ENCODE data around the gene NALCN. TPM values are rescaled to one million over a fixed set of nuclear protein-coding genes. Genes with fewer than 3 reads are reported as not detected.

NALCN gene
- total RNA-seq, 1 donor from 2014 or later: 2.3 TPM

DNA sequence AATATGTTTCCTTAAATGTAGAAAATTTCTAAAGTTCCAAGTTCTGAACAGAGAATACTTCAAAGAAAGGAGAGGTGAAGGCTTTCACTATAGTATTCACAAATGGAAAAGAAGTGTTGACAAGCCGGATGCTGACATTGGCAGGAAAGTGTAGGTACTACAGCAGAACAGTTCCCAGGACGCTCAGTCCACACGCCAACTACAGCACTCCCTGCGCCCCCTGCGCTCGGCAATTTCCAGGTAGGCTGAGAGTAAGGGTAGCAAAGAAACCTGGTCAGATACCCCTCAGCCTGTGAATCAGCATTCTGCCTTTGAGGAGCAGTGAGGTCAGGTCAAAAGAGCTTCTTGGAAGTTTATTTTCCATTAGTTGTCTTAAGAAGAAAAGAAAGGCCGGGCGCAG, 115.3 kb downstream of the NALCN start:
- DNase-seq (ENCODE audit: low spot score): no peak
- intact Hi-C loops (cut with DNase I): no loop called here

DNA sequence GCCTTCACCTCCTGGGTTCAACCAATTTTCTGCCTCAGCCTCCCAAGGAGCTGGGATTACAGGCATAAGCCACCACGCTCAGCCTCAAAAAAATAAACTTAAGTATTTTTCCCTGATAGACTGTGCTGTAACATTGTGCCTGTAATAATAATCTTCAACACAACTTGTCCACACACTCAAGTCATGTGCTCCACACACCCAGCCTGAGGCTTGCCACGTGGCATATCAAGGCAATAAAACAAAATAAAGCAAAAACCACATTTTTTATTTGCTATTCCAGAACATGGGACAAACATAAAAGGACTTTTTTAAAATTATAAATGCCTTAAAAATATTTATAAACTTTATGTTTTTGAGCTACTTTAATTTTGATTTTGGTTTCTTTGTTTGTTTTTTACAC, 115.8 kb downstream of the NALCN start:
- DNase-seq (ENCODE audit: low spot score): no peak
- intact Hi-C loops (cut with DNase I): no loop called here

DNA sequence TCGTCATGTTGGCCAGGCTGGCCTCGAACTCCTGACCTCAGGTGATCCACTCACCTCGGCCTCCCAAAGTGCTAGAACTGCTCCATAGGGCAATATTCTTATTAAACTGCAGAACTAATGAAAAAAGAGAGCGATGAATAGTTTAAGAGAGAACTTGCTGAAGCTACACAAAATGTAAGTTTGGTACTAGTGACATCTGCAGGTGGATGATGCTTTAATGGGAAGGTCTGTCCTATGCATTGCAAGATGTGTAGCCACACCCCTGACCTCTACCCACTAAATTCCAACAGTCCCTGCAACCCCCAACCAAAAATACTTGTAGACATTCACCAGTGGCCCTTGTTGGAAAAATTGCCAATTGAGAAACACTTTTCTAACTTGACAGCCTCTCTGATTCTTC, 117.8 kb downstream of the NALCN start:
- intact Hi-C loops (cut with DNase I): no loop called here
- no peak for DNase-seq (ENCODE audit: low spot score)

DNA sequence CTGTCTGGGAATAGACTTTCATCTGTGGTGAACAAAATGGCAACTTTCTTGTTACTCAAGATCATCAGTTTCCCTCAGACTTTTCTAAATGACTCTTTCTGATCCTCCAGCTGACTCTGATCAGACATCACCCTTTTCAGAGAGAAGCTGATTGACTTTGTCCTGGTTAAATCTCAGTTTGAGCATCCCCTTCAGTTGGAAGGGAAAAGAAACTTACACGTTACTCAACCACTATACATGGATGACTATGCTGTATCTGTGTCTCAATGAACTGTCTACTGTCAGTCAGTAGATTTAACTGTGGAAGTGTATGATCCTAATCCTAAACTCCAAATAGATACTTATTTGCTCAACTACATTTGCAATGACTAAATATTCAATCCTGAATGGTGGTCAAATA, 118.5 kb downstream of the NALCN start:
- DNase-seq (ENCODE audit: low spot score): no peak
- intact Hi-C loops (cut with DNase I): no loop called here

DNA sequence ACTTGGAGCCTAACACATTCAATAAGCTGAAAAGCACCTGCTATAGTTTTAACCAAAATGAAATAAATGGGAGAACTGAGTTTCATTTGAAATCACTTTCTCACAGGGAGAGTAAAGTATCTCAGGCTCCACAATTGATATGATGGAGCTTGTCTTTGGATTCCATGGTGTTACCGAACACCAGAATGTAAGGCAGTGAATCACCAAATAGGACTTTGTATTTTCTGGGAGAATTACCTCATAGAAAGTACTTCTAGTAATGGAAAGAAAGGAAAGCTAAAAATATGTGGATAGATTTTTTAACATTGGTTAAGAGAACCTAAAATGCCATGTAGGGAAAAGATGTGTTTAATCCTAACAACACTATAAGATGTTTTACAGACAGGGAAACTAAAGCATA, 123.6 kb downstream of the NALCN start:
- DNase-seq (ENCODE audit: low spot score): no peak
- intact Hi-C loops (cut with DNase I): no loop called here

DNA sequence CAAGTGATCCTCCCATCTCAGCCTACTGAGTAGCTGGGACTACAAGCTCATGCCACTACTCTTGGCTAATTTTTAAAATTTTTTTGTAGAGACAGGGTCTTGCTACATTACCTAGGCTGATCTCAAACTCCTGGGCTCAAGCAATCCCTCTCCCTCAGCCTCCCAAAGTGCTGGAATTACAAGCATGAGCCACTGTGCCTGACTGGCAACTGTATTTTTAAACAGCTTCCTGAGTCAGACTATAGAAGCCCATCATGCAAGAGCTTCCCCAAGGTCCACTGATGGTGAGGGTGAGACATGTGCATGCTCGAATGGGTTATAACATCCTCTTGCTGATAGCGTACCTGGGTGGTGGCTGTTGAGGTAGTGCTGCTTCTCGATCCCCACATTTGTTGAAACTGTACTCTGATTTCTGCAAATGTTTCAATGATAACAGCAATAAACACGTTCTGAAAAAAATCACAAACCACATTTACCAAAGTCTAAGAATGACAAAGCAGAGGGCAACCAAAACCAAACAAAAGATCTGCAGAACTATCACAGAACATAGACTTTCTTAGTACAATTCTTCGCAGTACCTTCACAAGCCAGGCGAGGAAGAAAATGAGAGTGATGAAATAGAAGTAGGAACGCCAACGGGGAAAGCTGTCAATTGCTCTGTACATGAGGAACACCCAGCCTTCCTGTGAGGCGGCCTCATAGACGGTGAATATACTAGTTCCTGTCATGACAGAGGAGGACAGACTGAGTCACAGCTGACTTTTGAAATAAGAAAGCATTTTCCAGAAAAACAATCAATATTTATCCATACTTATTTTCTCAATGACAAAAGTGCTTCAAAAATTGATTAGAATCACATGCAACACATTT, 124.4 kb downstream of the NALCN start:
- DNase-seq (ENCODE audit: low spot score): no peak
- intact Hi-C loops (cut with DNase I): no loop called here

DNA sequence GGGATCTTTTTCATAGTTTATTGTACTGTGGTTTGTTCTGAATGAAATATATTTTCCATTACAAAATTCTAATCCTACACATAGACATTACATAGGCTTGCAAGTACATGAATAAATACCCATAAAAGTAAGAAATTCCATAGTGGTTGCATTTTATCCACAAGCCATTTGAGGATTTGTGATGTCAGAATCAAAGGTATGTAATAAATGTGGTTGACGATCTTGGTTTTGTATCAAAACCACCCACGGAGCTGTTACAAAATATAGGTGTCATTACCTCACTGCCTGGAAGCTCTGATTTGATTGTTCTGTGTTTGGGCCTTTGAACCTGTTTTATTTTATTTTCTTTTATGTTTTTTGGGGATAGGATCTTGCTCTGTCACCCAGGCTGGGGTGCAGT, 125.1 kb downstream of the NALCN start:
- DNase-seq (ENCODE audit: low spot score): no peak
- intact Hi-C loops (cut with DNase I): no loop called here

DNA sequence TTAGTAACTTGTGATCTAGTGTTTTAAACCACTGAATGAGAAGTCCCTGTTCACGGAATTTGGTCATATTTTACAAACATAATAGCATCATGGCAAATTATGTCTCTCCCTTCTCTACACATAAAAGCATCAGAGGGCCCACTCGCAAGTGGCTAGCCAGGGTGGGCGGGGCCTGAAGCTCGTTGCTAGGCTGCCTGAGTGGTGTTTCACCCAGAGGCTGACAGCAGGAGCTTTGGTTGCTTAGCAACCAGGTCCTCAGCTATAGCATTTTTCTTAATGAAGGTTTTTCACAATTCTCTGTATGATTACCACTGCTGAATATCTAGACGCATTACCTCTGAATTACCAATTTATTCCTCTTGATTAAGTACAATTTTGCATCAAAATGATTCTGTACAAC, 126.5 kb downstream of the NALCN start:
- intact Hi-C loops (cut with DNase I): no loop called here
- DNase-seq (ENCODE audit: low spot score): no peak

DNA sequence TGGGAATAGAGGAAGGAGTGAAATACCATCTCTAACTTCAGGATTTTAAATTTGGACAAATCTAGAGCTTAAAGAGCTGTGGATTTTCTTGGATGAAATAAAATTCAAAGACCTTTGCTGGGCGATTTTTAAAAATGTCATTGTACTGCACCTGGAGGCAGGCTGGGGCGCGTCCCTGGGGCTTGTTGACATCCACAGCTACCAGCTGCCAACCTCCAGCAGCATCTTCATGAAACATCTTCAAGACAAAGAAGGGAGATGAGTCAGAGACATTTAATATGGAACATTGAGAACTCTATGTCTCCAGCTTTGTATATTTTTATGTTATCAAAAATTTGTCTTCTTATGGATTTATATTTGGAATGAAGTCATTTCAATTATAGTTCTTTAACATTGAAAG, 132.5 kb downstream of the NALCN start:
- intact Hi-C loops (cut with DNase I): no loop called here
- DNase-seq (ENCODE audit: low spot score): no peak

DNA sequence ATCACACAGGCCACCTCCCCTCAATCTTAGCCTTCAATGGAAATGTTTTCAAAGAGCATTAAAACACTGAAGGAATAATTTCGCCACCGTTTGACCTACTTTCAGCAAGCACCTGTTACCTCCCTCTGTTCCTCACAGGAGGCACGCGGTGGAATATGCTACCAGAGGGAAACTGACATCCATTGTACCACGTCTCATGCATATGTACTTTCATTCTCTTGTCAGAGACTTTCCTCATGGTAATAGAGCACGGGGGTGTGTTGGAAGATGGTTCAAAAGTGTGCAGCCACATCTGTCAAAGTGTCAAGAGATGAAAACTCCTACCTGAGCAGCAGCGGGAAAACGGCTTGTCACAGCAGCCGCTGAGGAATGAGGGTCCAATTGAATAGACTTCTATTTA, 143.4 kb downstream of the NALCN start:
- intact Hi-C loops (cut with DNase I): no loop called here
- DNase-seq (ENCODE audit: low spot score): no peak

DNA sequence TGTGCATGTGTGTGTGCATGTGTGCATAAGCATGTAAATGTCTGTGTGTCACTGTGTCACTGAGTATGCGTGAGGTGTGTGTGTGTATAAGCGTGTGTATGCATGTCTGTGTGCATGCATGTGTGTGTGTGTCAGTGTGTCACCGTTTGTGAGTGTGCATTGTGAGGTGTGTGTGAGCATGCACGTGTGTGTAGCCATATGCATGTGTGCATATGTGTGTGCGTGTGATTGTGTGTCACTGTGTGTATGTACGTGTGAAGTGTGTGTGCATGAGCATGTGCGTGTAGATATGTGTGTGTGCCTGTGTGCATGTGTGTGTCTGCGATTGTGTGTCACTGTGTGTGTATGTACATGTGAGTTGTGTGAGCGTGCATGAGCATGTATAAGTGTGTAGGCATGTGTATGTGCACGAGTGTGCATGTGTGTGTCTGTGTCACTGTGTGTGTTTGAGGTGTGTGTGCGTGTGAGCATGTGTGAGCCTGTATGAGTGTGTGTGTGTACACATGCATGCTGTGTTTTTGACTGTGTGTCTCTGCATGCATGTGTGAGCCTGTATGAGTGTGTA, 144.5 kb downstream of the NALCN start:
- intact Hi-C loops (cut with DNase I): no loop called here
- DNase-seq (ENCODE audit: low spot score): no peak

DNA sequence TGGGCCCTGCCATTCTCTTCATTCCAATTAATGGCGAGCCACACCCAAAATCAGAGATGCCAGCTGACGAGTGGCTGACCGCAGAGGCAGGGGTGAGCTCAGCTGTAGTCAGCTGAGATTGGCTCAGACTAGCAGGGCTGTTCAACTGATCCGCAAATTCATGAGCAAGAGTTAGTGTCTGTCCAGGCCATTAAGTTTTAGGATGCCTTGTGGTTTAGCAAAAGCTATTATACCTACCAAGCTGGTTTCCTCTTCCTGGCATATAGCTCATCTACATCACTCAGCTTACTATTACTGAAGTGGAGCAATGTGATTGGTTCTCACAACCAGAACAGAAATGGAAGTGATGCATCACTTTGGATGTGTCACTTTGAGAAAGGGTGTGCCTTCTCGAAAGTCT, 148.7 kb downstream of the NALCN start:
- intact Hi-C loops (cut with DNase I): no loop called here
- DNase-seq (ENCODE audit: low spot score): no peak

DNA sequence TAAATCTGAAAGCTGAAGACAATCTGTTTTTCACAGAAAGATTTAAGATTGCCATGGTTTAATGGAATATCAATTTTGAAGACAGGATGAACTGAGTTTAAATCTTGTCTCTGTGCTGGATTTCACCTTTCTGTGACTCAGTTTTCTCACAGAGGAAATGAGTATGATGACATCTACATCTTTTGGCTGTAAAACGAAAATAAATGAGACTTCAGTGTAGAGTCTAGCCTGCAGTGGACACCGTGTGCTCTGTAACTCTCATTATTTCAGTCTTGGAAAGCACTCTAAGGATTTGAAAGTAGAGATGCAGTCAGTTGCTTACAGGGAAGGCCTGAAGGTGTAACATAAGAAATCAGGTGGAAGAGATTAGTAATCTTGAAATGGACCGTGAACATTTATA, 150.4 kb downstream of the NALCN start:
- no peak for DNase-seq (ENCODE audit: low spot score)
- intact Hi-C loops (cut with DNase I): no loop called here

DNA sequence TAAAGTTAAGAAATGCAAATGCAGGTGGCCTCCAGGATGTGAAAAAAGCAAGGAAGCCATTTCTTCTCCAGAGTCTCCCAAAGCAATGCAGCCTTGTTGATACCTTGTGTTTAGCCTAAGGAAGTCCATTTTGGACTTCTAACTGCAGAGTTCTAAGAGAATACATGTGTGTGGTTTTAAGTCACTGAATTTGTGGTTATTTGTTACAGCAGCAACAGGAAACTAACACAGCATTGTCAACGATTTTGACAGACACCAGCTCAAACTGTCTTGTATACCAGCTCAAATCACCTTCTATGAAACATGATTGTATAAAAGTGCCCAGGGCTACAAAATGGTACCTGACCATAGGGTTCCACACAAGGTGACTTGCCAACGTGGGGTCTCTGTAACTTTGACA, 151.4 kb downstream of the NALCN start:
- no peak for DNase-seq (ENCODE audit: low spot score)
- intact Hi-C loops (cut with DNase I): no loop called here

DNA sequence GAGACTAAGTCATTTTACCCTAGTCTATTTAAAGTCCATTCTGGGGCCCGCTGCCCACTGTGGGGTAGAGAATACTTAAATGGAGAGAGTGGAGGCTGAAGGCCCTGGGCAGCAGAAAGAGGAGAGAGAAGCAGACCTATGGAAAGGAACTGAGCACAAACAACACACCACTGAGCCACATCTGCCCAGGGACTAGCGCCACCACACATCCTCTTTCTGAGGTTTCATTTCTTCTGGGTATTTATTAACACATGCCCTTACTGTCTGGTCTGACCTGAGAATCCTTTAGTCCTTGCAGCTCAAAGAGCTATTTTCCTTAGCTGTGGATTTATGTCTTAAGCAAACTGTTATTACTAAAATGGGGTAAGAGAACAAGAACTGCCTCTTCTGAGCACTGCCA, 154.0 kb downstream of the NALCN start:
- no peak for DNase-seq (ENCODE audit: low spot score)
- intact Hi-C loops (cut with DNase I): no loop called here

DNA sequence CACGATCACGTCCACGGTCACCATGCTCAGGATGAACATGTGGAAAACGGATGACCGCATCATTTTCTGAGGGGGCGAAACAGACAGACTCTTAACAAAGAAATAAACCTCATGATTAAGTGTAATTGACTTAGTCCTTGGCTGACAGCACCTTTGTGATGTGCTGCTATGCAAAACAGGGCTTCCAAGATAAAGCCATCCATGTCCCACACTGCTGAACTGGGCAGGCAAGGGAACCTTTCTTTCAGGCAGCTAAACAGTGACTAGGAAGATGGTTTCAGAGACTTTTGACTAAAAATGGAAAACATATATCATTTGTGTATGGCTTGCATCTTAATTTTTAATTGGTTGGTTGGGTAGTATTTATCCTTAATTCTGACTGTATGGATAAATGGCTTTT, 157.8 kb downstream of the NALCN start:
- DNase-seq (ENCODE audit: low spot score): no peak
- intact Hi-C loops (cut with DNase I): no loop called here

DNA sequence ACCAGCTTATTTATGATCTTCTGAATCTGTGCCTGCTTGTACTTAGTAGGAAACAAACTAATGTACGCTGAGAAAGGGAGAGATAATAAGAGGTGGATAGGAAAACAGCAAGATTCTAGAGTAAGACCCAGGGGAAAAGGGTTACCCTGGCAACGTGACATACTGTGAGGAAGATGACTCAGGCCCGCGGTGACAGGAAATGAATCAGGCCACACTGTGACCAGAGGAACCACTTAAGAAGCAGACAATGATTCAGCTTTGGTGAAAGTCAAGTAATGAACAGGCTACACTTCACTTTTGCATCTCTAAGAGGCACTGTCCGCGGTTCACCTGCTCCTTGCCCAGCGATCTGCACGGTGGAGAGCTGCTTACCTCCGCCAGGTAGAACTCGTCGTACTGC, 158.2 kb downstream of the NALCN start:
- no peak for DNase-seq (ENCODE audit: low spot score)

DNA sequence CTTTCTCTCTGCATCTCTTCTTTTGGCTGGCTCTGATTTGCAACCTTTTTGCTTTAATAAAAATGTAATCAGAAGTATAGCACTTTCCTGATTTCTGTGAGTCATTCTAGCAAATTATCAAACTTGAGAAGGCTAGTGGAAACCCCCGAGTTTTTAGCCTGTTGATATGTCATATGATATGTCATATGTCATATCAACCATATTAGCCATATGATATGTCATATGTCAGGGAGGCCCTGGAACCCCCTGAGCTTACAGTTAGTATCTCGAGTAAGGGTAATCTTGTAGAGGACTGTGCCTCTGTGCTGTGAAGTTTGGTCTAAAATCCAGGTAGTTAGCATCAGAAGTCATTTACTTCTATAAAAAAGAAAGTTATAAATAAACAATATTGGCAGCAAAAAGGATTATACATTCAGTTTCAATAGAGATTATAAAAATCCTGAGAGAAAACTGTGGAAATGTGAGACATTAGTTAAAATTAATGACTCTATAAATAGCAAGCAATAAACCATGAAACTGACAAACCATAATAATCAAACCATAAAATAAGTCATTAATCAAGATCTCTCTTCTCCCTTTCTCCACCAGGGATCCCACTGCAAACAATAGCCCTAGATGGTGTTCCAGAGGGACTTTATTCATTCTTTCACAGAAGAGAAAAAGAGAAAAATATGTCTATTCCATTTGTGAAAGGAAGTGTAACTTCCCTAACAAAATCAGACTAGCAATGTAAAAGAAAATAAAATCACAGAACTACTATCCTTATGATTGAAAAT, 167.4 kb downstream of the NALCN start:
- intact Hi-C loops (cut with DNase I): no loop called here
- DNase-seq (ENCODE audit: low spot score): no peak

More for the DNA sequence above, 158.2 kb downstream of the NALCN start:
- intact Hi-C loops (cut with DNase I): no loop called here

DNA sequence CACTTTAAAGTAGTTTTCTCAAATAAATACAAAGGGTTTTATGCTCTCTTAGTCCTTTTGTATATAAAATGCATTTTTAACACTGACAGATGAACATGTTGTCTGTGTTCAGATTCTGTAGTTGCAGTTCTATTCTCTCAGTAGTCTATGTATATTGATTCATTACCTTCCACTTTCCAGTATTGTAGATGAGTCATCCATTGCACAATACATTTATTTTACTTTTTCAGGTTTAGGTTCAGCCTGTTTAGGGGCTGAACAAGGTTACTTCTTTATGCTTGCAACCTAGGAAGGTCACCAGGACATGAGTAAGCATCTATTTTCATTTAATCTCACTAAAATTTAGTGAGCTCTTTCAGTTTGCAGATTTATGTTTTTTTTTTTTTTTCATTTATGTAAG, 173.6 kb downstream of the NALCN start:
- DNase-seq (ENCODE audit: low spot score): no peak
- intact Hi-C loops (cut with DNase I): no loop called here

DNA sequence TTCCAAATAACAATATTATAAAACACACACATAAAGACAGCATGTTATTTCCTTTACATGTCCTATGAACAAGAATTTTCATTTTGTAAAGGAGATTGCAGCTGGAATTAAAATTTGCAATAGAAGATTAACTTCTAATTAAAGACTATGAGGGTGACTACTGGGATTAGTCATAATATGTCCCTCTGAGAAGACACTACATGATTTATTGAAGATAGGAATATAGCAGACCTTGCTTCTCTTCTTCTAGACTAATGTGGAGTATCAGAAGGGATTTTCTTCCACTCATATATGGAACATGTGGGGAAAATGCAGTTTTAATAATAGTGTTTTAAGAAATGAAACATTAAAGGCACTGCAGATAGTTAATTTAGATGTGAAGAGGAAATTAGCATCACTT, 177.8 kb downstream of the NALCN start:
- intact Hi-C loops (cut with DNase I): no loop called here
- DNase-seq (ENCODE audit: low spot score): no peak

Measured in cardiac septum (tissue), 1 donor.